GM19324 (cell line): ENCODE measurements around the gene ATAT1.

Experiments
- ATAC-seq: cut with Tn5 transposase; IDR thresholded peaks from one replicate; pipeline ENCODE4 v1.9.1; 2021; ENCODE audit warnings: mild to moderate bottlenecking, moderate library complexity; ENCODE audit not compliant: unreplicated experiment, low FRiP score

The ATAT1 gene

DNA sequence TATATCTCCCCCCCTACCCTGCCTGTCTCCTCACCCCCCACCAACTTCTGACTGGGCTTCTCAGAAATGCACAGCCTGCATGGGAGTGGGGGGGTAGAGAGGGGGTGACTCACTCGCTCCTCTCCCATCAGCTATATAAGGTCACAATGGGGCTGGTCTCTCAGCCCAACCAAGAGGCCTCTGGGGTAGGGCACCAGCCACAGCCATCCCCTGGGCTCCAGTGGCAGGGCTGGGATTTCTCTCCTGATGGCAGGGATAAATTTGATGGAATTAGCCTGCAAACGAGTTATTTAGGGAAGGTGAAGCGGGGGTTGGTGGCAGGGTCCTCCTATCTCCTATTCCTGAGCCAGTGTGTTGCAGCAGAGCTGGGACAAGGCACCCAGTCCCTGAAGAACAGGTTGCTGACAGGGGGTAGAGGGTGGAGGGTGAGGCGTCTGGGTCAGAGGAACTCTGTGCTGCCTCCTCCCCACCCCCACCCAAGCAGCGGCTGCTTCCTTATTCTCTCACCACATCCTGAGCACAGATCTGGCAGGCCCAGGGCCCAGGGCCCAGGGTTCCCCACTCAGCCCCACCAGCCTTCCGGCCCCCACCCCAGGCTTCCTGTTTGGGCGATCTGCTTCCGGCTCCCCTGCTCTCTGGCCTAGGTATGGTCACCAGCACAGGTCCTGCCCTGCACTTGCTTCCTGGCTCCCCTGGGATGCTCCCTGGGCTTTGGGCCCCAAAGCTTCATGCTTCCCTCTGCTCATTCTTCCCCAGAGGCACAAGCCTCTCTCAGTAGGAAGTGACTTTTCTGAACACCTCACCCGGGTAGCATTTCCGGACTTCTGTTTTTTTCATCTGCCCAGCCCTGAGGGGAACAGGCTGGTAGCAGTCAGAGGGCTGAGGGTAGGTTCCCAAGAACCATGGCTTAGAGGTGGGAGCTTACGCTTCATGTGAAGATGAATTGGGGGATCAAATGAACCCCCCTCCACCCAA is 55.8 kb downstream of the ATAT1 start:
- ATAC-seq: peak; percentile 51

- no peak for ATAC-seq
Observed at GRCh38 chr6:30683183-30683979, 56.7 kb downstream of the ATAT1 start.

GRCh38 chr6:30683980-30684338 is 57.3 kb downstream of the ATAT1 start:
- ATAC-seq: no peak

DNA sequence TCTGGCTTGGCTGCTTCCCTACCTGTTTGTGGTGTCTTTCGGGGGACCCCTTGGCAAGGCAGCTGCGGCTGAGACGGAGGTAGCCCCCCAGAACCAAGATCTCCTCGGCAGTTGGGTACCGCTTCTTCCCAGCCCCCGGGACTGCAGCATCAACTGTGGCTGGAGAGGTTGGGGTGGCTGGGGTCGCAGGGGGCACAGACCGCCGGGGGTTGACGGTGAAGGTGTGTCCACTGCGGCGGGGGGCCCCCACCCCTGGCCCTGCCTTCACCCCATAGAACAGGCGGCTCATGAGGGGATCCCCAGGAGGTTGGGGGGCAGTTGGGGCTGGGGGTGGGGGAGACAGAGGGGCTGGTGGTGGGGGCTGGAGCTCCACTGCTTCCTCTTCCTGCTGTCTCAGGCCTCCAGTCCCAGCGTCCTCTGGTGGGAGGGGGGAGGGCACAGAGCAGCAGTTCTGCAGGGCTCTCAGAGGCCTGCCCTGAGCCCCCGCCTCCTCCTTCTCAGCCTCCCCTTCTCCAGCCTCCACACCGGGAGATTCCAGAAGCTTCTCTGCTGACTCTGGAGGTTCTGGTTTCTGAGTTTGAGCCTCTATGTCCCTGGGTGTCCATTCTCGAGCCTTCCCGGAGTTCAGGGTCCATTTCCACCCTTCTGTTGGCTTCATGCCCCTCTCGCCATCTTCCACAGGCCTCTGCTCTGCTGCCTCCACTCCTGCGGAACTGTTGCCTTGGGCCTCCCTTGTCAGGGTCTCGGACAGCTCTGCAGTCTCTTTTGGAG is 57.9 kb downstream of the ATAT1 start:
- ATAC-seq: no peak

GRCh38 chr6:30685157-30686008 is 58.7 kb downstream of the ATAT1 start:
- ATAC-seq: no peak

DNA sequence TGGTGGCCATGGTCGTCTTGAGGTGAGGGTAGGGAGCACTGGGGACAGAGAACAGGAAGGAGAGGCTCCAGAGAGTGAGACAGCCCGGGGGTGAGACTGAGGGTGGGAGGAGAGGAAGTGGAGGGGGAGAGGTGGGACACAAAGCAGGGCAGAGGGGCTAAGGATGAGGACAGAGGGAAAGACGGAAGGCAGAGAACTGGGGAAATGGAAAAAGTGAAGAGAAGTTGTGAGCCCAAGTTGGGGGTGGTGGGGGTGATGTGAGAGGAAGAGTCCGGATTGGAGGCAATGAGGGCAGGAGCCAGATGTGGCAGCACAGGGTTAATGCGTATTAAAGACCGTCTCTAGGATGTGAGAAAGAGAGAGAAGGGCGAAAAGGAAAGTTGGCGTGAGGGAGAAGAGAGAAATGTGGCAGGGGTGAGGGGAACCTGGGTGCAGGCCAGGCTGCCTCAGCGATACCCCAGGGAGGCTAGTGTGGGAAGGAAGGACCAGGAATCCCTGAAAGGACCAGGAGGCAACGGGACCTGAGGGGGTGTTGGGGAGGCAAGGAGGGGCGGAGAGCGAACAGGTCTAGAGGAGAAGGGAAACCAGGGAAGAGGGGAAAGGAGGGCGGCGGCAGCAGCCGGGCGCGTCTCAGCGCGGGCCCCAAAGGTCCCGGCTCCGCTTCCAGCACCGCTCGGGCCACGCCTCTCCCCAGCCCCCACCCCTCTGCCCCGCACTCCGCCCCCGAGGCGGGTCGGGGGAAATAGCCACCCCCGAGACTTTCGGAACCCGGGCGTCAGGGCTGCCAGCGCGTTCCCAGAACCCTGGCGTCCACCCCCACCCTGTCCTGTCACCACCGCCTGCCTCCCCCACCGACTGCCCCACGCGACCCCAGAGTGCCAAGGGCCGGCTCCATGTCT is 59.6 kb downstream of the ATAT1 start, which contains the start of gene PPP1R18:
Gene PPP1R18 (minus strand): TSS at position 637 of the 899 bp plus-strand sequence. CDS start 627 bp downstream, at position 10.
- ATAC-seq: peak; percentile 30

GRCh38 chr6:30686908-30687658 is 60.4 kb downstream of the ATAT1 start:
- peak; percentile 41 for ATAC-seq

- ATAC-seq: no peak
Observed at GRCh38 chr6:30687659-30688431, 61.2 kb downstream of the ATAT1 start.

GRCh38 chr6:30688569-30688968 is 61.9 kb downstream of the ATAT1 start:
- ATAC-seq: no peak

DNA sequence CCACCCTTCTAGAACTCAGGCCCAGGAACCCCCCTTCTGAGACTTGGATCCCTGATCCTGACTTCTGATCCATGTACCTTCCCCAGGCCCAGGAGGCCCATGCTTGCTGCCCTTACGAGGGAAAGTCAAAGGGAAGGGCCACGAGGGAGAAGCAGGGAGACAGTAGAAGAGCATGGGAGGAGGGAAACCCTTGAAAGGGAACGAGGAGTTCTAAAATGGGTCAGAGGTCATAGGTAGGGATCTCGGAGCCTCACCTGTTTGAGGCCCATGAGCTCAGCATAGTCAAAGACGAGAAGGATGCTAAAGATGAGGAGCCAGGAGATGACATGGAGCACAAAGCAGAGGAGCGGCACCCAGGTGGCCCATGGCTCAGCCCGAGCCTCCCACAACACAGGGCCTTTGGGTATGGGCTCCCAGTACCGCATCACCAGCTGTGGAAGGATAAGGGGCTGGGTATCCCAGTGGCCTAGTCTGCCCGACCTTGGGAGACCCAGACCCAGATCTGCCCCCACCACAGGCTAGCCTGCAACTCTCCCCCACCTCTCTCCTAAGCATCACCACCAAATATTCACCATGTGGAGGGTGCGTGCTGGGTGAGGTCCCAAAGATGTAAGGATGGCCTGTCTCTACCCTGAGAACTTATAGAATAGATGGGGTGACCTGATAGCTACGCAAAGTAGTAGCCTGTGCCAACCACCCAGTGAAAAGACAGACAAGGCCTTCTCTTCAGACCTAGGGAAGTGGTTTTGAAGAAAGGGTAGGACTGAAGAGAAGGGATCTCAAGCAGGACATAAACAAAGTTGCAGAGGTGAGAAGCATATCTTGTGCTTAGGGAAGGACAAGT is 62.6 kb downstream of the ATAT1 start:
- ATAC-seq: no peak

DNA sequence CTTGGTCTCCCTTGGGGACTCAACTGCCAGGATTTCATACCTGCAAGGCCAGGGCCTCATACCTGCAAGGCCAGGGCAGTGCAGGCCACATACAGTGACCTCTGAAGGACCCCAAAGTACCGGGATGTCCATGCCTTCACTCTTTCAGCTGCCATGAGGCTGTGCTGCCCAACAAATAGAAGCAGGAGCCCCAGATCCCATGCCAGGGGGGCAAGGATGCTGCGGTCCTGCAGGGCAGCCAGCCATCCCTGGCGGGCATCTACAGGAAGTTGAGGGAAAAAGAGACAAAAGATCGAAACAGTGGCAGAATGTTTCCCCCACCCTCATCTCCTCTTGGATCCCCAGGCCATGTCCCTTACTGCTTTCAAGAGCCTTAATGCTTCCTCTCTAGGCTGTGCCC is 63.3 kb downstream of the ATAT1 start:
- ATAC-seq: no peak

- ATAC-seq: peak; percentile 33
Observed at GRCh38 chr6:30690403-30691207, 63.9 kb downstream of the ATAT1 start, which contains the start of gene NRM. Gene NRM, minus strand, starts transcription at chr6:30690984. Its CDS starts 10 bp downstream, at chr6:30690974.

GRCh38 chr6:30691208-30691847 is 64.7 kb downstream of the ATAT1 start:
- ATAC-seq: no peak
